HG02571 (cell line): ENCODE data around the gene ZMAT5.

ENCODE experiments used
- ATAC-seq: cut with Tn5 transposase; IDR thresholded peaks from one replicate; pipeline ENCODE4 v1.9.1; 2021; ENCODE audit warnings: mild to moderate bottlenecking, moderate library complexity; ENCODE audit not compliant: unreplicated experiment

The ZMAT5 gene

DNA sequence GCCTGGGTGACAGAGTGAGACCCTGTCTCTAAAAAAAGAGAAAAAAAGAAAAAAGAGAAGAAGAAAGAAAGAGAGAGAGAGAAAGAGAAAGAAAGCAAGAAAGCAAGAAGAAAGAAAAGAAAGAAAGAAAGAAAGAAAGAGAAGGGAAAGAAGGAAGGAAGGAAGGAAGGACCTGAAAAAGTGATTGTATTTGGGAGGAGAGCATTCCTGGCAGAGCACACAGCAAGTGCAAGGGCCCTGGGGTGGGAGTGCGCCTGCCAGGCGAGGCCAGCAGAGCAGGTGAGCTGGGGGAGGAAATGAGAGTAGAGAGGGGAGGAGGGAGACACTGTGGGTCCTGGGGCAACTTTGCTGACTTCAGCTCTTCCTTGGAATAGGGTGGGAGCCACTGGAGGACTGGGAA, 54.7 kb downstream of the ZMAT5 start:
- no peak for ATAC-seq

- no peak for ATAC-seq
Measured at GRCh38 chr22:29710922-29711593, 55.7 kb downstream of the ZMAT5 start.

GRCh38 chr22:29710193-29710592, 56.6 kb downstream of the ZMAT5 start:
- no peak for ATAC-seq

GRCh38 chr22:29707471-29707870, 59.3 kb downstream of the ZMAT5 start:
- ATAC-seq = no peak

DNA sequence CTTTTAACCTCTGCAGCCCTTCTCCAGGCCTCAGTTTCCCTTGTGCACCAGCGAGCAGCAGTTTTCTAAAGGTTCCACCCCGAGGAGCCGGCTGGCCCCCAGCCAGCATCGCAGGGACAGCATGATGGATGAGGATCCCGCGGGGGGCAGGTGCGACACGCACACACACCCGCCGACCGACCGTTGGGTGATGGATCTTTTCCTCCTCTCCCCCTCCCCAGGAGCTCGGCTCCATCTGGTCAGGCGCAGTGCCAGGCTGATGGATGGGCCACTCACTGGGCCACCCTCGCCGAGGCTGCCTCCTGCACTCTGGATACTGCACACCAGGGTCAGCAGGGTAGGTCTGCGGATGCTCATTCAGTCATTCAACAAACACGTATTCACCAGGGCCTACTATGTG, 59.8 kb downstream of the ZMAT5 start:
- ATAC-seq = no peak

DNA sequence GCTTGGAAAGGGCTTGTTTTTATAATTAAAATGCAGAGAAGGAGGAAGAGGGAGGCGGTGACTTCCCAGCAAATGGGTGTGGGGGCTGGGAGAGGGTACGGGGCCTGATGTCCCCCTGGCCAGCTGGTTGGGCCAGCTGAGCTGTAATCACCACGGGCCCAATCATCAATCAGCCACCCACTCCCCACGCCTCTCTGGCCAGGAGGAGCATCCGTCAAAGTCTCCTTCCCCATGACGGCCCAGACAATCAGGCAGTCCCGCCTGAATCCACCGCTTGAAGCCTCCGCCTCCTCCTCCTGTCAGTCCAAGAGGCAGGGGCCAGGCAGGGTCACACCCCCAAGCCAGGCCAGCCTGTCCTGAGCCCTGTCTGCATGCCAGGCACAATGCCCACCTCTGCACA, 60.3 kb downstream of the ZMAT5 start:
- ATAC-seq = no peak

GRCh38 chr22:29705651-29706050, 61.2 kb downstream of the ZMAT5 start:
- no peak for ATAC-seq

DNA sequence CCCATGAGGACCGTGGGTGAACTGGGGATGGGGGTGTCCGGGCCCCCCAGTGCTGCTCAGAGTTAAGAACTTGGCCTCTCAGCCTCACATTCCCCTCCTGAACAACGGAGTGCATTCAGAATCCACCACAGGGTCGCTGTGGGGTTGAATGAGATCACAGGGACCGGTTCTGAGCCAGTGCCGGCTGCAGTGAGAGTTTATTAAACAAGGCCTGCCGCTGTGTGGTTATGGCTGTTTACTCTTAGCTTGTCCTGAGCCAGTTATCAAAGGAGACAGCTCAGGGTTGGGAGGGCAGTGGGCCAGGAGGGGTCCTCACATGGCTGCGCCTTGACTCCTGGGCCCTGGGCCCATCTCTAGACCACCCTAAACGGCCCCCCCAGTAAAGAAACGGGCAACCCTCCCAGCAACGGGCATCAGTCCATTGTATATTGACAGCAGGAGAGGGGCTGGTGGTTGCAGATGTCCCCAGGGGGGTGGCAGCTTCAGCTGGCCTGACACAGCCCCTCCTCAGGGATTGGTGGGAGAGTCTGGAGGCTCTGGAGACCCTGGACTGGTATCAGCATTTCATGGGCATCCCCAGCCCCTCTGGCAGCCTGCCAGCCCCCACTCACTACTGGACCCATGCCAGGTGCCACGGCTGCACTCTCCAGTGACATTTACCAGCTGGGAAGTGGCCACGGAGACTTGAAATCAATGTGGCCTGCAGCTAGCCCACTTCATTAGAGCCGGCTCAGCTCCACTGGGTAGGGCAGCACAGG, 62.1 kb downstream of the ZMAT5 start:
- ATAC-seq = no peak

- no peak for ATAC-seq
Measured at GRCh38 chr22:29703569-29704195, 63.1 kb downstream of the ZMAT5 start.

DNA sequence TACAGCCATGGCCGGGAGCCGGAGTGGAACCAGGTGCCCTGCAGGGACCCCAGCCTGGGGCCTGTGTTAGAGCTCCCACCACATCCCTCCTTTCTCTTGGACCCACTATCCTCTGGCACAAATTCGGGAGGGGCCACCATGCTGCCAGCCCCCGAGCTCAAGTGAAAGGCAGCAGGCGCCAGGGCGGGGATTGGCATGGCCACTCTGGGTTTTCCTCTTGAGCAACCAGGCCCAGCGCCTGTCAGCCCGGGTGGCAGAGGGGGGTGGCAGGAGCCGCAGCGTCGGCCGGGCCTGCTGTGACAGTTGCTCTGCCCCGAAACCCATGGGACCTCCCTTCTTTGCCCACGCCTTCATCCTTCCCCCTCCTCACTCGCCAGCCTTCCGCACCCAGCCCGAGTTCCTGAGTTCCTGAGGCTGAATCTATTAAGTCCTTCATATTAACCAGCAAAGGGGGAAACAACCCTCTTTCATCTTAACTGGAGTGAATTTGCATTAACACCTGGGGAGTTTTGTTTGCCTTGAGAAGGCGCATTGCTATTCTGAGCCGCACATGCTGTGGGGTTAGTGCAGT, 63.8 kb downstream of the ZMAT5 start:
- ATAC-seq = no peak

GRCh38 chr22:29702000-29702930, 64.5 kb downstream of the ZMAT5 start:
- ATAC-seq = no peak

DNA sequence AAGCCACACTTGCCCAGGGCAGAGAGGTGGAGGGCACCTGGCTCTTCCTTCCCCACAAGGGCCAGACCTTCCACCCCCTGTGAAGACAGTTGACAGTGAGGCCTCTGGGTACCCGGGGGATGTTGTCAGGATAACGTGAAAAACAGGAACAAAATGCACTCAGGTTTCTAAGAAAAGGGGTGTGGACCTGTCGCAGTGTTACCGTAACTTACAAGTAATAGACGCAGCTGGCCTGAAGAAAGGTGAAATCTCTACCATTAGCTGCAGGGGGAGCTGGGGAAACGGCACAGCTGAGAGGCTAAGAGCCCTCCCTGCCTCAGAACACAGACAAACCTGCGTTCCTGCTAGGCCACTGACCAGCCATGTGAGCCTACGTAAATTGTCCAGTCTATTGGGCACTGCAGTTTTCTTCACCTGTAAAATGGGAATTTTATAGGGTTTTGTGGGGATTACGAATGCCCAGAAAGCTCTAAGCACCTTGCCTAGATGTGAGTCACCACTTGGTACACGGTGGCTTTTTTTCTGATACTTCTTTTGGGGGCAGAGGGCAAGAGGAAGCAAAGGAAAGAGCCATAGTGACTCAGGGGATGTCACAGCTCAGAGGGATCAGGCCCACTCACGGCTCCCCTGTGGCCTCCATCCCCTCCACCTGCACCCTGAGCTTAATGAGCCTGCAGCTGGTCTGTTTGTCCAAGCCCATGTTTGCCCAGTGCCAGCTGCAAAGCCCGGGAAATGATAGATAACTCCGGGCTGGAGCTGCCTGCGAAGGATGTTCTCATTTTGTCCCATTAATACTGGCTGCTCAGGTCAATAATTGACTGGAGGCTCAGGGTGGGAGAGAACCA, 65.4 kb downstream of the ZMAT5 start:
- ATAC-seq = no peak

GRCh38 chr22:29700900-29701154, 66.0 kb downstream of the ZMAT5 start:
- no peak for ATAC-seq

DNA sequence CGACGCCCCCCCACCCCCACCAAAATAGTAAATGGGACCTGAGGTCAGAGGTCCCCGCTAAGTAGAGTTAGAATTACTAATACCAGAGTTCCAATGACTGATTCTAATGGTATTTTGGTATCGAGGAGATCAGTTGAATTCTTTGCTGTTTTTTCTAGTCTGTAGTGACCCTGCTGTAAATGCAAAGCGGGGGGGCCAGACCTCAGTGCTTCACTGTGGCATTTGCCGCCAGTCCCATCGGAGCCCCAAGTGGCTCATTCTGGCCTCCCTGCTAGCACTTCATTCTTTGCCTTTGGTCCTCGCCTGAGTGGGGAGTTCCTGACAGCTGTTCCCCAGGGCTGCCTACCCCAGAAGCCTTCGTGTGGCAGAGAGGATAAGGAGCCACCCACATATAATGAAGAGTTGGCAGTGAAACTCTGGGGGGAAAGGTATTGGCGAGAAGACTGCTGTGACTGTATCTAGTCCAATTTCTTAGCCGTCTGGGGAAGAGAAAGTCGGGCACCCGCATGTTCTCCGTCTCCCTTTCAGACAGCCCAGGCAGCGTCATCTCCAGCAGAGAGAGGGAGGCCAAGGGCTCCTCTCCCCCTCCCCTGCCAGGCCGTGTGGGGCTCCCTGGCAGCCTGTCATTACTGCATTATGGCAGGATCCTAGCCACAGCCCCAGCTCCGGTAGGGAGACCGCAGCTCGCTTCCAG, 66.5 kb downstream of the ZMAT5 start:
- ATAC-seq = no peak

DNA sequence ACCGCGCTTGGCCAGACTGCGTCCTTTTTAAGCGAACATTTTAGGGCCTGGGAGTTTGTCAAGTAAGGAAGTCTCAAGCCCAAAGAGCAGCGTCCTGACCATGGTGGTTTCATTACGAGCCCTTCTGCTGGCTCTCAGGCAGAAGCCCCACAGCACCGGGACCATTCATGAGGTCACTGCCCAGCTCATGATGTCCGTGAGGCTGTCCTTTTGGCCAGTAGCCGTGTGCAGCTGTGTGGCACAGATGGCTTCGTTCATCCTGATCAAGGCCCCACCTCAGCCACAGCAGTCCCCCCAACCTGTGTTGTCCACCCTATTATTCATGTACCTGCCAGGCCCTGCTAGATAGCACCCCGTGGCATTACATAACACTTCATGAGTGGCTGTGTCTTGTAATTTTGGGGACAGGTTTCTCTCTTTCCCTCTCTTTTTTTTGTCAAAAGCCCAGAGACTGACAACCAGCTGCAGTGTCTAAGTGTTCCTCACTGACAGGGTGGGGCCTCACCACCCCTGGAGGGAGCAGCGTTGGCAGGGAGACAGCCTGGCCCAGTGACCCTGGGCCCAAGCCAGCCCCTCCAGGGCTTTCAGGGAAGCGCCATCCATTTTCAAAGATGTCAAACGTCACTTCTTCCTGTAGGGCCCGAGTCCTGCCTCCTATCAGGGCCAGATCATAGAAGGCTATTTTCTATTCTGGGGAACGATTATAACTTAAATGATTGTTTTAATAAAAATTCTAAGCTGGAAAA, 68.8 kb downstream of the ZMAT5 start:
- ATAC-seq = no peak

- no peak for ATAC-seq
Measured at GRCh38 chr22:29695129-29695926, 71.5 kb downstream of the ZMAT5 start.

DNA sequence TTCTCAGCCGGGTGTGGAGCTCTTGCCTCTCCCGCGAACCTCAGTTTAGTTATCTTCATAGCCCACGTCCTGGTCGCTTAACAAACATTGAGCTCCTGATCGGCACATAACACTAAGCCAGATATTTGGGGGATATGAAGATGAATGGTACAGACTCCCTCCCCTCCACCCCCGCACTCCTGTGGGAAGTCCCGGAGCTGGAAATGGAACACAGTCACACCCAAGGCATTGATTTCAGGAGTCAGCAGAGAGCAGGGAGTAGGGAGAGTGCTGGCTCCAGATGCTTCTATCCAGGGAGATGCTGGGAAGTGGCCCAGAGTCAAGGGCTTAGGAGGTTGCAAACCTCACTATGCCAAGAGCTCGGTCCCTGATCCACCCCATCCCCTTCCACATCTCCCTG, 73.1 kb downstream of the ZMAT5 start:
- no peak for ATAC-seq

GRCh38 chr22:29693161-29693560, 73.6 kb downstream of the ZMAT5 start:
- ATAC-seq = no peak
